HG02610 (cell line): ENCODE data around the gene PLCG2.
"Not testable (repeated sequence)": the region's sequence is repeated elsewhere in the genome, so short reads cannot be mapped to it uniquely, and the experiment has no call there.

Experiments
- ATAC-seq: cut with Tn5 transposase; IDR thresholded peaks from one replicate; pipeline ENCODE4 v1.9.1; 2021; ENCODE audit warnings: mild to moderate bottlenecking, moderate library complexity; ENCODE audit not compliant: unreplicated experiment

PLCG2 gene

GRCh38 chr16:81778861-81779535, at the start of gene PLCG2:
PLCG2 (plus strand) TSS chr16:81779291; CDS start chr16:81785990, 6,699 bp downstream.
- peak; percentile 82 for ATAC-seq

GRCh38 chr16:81729451-81729850, 49.6 kb upstream of the PLCG2 start:
- ATAC-seq, result no peak

DNA sequence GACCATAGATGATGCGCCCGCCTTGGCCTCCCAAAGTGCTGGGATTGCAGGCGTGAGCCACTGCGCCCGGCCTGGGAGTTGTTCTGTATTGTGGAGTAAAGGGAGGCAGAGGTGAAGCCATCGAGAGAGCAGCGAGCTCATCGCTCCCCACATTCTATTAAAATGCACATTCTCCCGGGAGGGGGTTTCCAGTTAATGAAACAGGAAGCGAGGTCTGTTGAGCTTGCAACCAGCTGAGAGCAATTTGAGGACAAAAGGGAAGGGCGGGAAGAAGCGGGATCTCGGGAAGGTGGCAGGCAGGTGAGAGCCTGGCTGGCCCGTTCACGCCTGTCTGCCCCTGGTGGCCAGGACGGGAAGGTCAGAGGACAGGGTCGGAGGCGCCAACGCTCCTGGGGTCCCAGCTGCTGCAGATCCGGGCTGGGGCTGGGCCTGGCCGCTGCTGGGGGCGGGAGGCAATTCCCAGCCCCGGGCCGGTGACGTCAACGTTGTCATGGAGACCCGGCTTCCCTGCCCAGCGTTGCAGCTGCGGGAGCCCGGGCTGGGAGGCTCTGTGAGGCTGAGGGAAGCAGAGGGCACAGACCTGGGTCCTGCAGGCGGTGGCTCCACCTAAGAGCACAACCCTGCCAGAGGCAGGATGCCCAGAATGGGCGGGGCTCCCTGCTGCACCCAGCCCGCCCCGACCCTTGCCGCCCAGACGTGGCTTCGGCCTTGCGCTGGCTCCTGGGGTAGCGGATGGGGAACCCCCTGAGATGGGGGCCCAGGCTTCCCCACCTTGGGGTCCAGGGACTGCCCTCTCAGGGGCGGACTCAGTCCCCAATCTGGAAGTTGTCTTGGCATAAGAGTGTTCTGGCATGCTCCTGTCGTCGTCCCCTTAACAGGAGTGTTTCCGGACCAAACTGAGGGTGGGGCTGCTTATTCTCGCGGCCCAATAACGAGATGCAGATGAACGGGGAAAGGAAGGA, 48.7 kb upstream of the PLCG2 start:
- ATAC-seq, result peak; percentile 74

- no peak for ATAC-seq
Observed at GRCh38 chr16:81731649-81732048, 47.4 kb upstream of the PLCG2 start.

GRCh38 chr16:81732699-81733098, 46.4 kb upstream of the PLCG2 start:
- no peak for ATAC-seq

DNA sequence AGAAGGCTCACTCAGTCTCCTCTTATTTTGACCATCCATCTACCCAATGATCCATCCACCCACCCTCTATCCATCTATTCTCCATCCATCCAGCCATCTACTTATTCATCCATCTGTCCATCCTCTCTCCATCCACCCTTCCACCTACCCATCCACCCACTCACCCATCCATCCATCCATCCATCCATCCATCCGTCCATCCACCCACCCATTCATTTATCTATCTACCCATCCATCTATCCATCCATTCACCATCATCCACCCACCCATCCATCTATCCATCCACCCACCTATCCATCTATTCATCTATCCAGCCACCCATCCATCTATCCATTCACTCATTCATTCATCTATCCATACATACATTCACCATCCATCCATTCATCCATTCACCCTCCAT, 45.8 kb upstream of the PLCG2 start:
- ATAC-seq, result no peak

DNA sequence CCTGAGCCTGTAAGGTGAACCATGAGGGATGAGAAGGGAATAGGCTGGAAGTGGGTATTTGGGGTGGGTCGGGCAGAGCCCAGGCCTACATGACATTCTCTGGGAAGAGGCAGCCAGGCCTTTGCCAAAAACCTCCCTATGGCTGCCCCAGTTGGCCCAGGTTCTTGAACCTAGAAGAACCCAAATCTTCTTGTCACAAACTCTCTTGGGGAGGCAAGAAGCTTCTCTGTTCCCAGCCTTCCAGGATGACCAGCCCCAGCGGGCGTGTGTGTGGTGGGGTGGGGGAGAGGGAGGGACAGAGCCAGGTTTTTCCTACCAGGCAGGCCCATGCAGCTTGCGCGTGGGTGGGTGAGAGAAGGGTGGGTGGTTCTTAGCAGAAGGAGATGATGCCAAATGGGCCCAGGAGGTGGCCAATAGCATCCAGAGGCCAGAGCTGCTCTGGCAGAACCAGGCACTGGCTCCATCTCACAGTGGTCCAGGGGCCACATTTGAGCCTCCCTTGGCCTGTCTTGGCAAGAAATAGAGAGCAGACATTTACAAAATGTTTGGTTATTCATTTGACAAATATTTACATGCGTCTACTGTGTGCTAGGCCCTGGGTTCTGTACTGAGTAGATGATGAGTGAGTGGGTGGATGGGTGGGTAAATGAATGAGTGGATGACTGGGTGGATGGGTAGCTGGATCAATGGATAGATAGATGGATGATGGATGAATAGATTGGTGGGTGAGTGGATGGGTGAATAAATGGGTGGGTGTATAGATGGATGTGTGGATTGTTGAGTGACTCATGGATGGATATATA, 44.3 kb upstream of the PLCG2 start:
- no peak for ATAC-seq

DNA sequence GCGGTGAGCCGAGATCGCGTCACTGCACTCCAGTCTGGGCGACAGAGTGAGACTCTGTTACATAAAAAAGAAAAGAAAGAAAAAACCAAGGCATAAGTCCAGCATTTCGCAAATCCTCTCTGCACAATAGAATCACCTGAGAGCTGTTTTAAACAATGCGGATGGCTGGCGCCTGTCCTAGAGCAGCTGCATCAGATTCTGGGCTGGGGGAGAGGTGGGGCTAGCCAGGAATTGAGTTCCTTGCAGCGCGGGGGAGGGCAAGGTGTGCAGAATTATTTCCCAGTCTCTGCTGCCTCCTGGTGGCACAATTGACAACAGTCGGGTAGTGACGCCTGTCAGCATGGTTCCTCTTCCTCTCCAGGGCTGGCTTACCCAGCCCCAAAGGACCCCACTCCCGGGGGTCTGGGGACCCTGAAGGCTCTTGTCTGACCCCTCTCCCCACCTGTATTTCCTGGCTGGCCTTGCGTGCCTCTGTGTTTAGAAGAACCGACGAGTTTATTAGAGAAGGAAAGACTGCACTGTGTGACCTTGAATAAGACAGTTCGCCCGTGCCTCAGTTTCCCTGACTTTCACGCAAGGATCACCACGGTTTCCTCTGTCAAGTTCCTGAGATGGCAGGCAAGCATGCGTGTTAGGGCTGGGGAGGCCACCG, 41.1 kb upstream of the PLCG2 start:
- ATAC-seq, result peak; percentile 55

DNA sequence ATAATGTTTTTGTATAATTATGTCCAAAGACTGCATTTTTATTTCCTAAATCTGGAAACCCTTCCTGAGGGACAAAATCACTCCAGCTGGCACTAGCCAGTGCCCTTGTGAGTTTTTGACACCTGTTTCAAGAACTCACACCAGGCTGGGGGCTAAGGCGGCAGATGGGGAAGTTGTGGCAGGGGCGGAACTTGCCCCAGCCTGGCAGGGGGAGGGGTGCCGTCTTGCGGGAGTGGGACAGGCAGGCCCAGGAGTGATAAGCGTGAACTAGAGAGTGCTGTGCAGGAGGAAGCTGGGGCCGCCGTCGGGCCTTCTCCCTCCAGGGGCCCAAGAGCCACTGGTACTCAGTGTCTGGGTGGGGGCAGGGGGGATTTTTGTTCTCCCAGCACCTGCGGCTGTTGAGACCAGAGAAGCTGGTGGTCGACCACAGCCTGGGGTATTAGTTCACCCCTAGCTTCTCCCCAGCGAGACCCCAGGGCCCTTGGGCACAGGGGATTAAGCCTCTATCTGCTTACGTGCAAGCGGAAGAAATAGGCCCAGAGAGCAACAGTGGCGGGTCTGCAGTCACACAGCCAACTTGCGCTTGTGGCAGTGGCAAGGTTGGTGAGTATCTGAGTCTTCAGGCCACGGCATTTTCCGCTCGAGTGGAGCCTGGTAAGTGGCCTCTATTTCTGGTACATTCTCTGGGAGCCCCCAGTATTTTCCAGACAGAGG, 40.2 kb upstream of the PLCG2 start:
- ATAC-seq, result peak; percentile 38

DNA sequence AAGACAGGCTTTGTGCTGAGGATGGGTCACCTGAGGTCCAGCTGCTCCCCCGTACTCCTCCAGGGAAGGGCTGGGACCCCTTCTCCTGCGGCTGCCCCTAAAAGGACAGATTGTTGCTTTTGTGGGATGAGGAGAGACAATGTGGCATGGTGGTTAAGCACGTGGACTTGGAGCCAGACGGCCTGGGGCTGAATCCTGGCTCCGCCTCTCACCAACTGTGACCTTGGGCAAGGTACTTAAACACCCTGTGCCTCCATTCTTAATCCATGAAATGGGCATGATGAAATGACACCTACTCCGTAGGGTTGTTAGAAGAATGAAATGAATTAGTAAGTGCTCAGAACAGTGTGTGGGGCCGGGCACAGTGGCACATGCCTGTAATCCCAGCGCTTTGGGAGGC, 39.6 kb upstream of the PLCG2 start:
- no peak for ATAC-seq

GRCh38 chr16:81740169-81740568, 38.9 kb upstream of the PLCG2 start:
- peak; percentile 41 for ATAC-seq

- not testable (repeated sequence) for ATAC-seq
Observed at GRCh38 chr16:81741430-81741770, 37.7 kb upstream of the PLCG2 start.

DNA sequence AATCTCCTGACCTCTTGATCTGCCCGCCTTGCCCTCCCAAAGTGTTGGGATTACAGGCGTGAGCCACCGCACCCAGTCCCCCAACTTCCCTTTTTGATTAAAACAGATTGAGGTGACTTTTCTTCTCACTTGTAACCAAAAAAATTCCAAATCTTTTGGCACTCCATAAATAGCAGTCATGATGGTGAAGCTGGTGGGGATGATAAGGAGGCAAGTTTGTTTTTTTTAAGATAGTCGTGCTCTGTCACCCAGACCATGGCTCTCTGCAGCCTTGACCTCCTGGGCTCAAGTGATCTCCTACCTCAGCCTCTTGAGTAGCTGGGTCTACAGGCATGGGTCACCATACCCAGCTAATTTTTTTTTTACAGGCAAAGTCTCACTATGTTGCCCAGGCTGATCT, 34.7 kb upstream of the PLCG2 start:
- ATAC-seq, result no peak

DNA sequence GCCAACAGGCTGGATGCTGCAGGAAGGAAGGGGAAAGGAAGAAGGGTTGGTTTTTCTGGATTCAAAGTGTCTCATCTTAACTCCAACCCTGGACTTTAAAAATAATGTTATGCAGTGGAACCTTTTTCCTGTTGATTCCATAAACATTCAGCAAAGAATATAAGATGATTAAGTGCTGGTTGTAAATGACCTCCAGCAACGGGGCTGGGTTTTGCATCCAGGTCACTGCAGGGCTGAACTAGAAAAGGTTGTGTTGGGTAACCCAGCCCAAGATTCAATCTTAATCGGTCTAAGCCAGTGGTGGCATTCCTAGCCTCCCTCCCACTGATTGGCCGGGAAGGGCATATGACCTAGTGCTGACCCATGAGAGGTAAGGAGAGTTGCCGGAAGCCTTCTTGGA, 34.2 kb upstream of the PLCG2 start:
- ATAC-seq, result no peak

GRCh38 chr16:81745704-81746558, 33.2 kb upstream of the PLCG2 start:
- ATAC-seq, result peak; percentile 60

- ATAC-seq, result peak; percentile 1
Observed at GRCh38 chr16:81746566-81746965, 32.5 kb upstream of the PLCG2 start.

DNA sequence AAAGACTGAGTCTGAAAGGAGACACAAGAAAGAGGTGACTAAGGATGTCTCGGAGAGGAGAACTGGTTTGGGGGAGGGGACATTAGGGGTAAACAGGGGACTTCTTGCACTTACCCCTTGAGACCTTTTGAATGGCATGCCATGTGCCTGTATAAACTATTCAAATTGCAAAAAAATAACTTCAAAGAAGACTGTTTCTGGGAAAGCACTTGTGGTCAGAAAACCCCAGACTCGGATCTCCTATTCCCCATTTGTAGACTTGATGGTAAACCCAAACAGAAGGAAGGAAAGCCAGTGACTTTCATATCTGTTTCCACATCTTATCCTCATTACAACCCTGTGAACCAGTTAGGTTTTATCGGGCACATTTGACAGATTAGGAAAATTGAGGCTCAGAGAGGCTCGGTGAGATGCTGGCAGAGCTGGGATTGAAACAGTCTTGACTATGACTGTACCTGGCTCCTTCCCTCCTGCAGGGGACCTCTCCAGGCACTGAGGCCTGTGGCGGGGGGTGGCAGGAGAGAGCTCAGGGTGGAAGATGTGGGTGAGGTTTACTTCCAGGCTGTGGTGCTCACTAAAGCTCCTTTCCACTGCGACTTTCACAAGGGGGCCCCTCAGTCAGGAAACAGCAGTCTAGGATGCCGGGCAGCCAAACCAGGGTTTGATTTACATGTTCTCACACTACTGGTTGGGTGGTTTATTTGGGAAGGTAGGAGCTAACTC, 30.5 kb upstream of the PLCG2 start:
- ATAC-seq, result peak; percentile 23

- peak; percentile 86 for ATAC-seq
Observed at GRCh38 chr16:81752225-81752875, 26.7 kb upstream of the PLCG2 start.
